Measurements from ENCODE around the gene FBLN5.

Gene FBLN5

GRCh38 chr14:91963465-91963864 is 16.0 kb upstream of the FBLN5 start:
- no peak for TF ChIP-seq CTCF (IDR thresholded peaks at IDR 0.05; ENCODE audit: low read depth, low read length)
- no peak overlapping the region for H3K4me3 ChIP-seq (ENCODE audit: low read depth, low read length)

GRCh38 chr14:91961297-91962220 is 14.1 kb upstream of the FBLN5 start:
- H3K4me3 ChIP-seq (ENCODE audit: low read depth, low read length), result no peak overlapping the region
- TF ChIP-seq CTCF (IDR thresholded peaks at IDR 0.05; ENCODE audit: low read depth, low read length), result no peak

GRCh38 chr14:91957876-91958313 is 10.4 kb upstream of the FBLN5 start:
- TF ChIP-seq CTCF (IDR thresholded peaks at IDR 0.05; ENCODE audit: low read depth, low read length), result no peak
- H3K4me3 ChIP-seq (ENCODE audit: low read depth, low read length), result no peak overlapping the region

- H3K4me3 ChIP-seq (ENCODE audit: low read depth, low read length), result no peak overlapping the region
- no peak for TF ChIP-seq CTCF (IDR thresholded peaks at IDR 0.05; ENCODE audit: low read depth, low read length)
Observed at GRCh38 chr14:91956616-91957015, 9.1 kb upstream of the FBLN5 start.

- no peak overlapping the region for H3K4me3 ChIP-seq (ENCODE audit: low read depth, low read length)
- TF ChIP-seq CTCF (IDR thresholded peaks at IDR 0.05; ENCODE audit: low read depth, low read length), result no peak
Observed at GRCh38 chr14:91955168-91955567, 7.7 kb upstream of the FBLN5 start.

GRCh38 chr14:91953170-91953985 is 5.9 kb upstream of the FBLN5 start:
- TF ChIP-seq CTCF (IDR thresholded peaks at IDR 0.05; ENCODE audit: low read depth, low read length), result no peak
- no peak overlapping the region for H3K4me3 ChIP-seq (ENCODE audit: low read depth, low read length)
